Measurements from ENCODE around the gene CRYGN. TPM values are rescaled to one million over a fixed set of nuclear protein-coding genes. Genes with fewer than 3 reads are reported as not detected.

The CRYGN gene
- total RNA-seq, 1 donor from 2014 or later = not detected

DNA sequence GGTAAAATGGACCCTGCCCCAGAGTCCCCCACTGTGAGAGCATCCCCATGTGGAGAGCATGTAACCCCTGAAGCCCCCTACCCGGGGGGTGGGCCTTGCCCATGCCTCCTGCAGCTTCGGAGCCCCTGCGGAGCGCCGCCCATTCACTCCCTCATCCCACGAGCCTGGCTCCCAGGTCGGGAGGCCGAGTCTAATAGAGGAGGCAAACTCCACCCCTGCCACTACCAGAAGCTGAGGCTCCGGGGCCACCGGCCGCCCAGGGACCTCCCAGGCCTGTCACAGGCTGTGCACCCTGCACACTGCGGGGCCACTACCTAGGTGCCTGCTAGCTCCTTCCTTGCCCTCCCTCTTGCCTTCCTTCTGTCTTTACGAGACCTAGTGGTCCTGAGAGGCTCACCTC lies 47.5 kb downstream of the CRYGN start:
- Mint-ChIP-seq H3K4me1 (no peaks in the 10 kb centered on the region), H3K27ac (no peak overlapping the region), H3K9me3 (no peaks in the 10 kb centered on the region), H3K36me3 (ENCODE audit: low read depth) (no peaks in the 10 kb centered on the region), H3K4me3 (no peak overlapping the region), H3K27me3 (peaks cover 17% of the 10 kb centered on the region)
- ATAC-seq (ENCODE audit: low read depth) (no peak), DNase-seq (no peak)
- TF ChIP-seq, protein P1, sequence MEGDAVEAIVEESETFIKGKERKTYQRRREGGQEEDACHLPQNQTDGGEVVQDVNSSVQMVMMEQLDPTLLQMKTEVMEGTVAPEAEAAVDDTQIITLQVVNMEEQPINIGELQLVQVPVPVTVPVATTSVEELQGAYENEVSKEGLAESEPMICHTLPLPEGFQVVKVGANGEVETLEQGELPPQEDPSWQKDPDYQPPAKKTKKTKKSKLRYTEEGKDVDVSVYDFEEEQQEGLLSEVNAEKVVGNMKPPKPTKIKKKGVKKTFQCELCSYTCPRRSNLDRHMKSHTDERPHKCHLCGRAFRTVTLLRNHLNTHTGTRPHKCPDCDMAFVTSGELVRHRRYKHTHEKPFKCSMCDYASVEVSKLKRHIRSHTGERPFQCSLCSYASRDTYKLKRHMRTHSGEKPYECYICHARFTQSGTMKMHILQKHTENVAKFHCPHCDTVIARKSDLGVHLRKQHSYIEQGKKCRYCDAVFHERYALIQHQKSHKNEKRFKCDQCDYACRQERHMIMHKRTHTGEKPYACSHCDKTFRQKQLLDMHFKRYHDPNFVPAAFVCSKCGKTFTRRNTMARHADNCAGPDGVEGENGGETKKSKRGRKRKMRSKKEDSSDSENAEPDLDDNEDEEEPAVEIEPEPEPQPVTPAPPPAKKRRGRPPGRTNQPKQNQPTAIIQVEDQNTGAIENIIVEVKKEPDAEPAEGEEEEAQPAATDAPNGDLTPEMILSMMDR (IDR thresholded peaks at IDR 0.05) = no peak
- ChIA-PET POLR2A (no interaction called here), CTCF (no interaction called here)
- intact Hi-C loops (cut with micrococcal nuclease) = no loop called here

DNA sequence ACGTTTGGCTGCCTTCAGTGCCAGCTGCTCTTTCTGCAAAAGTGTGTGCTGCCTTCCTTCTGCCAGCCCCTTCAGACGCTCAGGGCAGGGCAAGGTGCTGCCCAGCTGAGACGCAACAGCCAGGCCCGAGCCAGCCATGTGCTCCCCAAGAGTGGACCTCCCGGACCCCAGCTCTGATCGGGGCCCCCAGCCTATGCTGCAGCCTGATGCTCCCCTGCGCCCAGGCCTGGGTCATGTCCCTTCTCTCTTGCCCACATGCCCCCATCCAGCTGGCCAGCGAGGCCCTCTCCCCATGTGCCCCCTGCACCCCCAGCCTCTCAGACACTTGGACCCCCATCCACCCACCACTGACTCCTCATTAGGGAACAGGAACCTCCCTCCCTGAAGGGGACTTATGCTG lies 47.9 kb downstream of the CRYGN start:
- H3K27ac Mint-ChIP-seq = no peak overlapping the region

DNA sequence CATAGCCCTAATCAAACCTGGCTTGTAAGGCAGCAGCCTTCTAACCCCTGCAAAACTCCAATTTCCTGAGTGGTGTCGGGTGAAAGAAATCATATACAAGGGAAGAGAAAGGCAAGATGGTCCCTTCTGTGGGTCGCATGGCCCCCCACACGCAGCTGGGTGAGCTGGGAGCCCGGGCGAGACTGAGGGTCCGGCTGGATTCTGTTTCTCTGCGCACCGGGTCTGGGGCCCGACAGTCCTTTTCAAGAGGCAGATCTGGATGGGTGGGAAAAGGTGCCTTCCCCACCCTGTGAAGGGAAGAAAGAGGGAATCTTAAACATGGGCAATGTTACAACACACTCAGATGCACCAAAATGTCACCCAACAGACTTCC lies 48.6 kb downstream of the CRYGN start:
- DNase-seq = no peak
- CTCF ChIA-PET = no interaction called here
- TF ChIP-seq, protein P1 (IDR thresholded peaks at IDR 0.05) = no peak
- Mint-ChIP-seq H3K27me3 (peaks cover 17% of the 10 kb centered on the region), H3K9me3 (no peaks in the 10 kb centered on the region), H3K36me3 (ENCODE audit: low read depth) (no peaks in the 10 kb centered on the region), H3K4me1 (no peaks in the 10 kb centered on the region), H3K27ac (no peak overlapping the region), H3K4me3 (no peak overlapping the region)
- POLR2A ChIA-PET = no interaction called here
- ATAC-seq (ENCODE audit: low read depth) = no peak
- intact Hi-C loops (cut with micrococcal nuclease) = no loop called here

More for the DNA sequence above, 47.9 kb downstream of the CRYGN start:
- Mint-ChIP-seq H3K4me1 (no peaks in the 10 kb centered on the region), H3K27me3 (peaks cover 17% of the 10 kb centered on the region), H3K36me3 (ENCODE audit: low read depth) (no peaks in the 10 kb centered on the region), H3K4me3 (no peak overlapping the region), H3K9me3 (no peaks in the 10 kb centered on the region)
- intact Hi-C loops (cut with micrococcal nuclease) = no loop called here
- POLR2A ChIA-PET = no interaction called here
- TF ChIP-seq, protein P1 (IDR thresholded peaks at IDR 0.05) = no peak
- ATAC-seq (ENCODE audit: low read depth) (no peak), DNase-seq (no peak)
- CTCF ChIA-PET = no interaction called here

DNA sequence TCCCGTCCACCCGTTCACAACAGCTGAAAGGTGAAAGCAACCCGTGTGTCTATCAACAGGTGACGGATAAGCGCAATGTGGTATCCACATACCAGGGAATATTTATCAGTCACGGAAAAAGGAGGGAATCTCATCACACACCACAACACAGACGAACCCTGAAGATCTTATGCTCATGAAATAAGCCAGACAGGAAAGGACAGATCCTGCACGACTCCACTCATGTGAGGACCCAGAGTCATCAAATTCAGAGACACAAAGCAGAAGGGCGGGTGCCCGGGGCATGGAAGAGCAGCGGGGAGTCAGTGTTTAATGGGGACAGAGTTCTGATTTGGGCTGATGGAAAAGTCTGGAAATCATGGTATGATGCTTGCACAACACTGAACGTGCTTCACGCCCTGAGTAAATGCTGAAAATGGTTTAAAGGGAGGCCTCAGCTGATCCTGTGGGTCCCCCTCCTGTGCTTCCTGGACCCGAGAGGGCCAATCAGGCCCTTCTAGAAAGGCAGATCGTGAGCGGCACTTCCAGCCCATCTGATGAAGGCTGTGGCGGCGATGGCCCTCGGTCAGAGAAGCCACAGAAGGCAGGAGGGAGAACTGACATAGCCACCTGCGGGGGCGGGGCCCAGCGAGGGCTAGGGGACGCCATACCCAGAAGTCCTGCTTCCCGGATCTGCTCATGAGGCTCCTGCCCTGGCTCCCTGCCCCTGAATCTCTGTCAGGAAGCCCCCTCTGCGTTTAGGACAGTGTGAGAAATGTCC lies 49.2 kb downstream of the CRYGN start:
- TF ChIP-seq, protein P1 (IDR thresholded peaks at IDR 0.05) = no peak
- H3K4me1 Mint-ChIP-seq = no peaks in the 10 kb centered on the region
- H3K27me3 Mint-ChIP-seq = peaks cover 17% of the 10 kb centered on the region
- no peaks in the 10 kb centered on the region for H3K9me3 Mint-ChIP-seq
- H3K36me3 Mint-ChIP-seq (ENCODE audit: low read depth) = no peaks in the 10 kb centered on the region
- ChIA-PET CTCF (interaction anchor here (1.5 kb wide), 1 partner anchor 57 kb away, joined by 3 read pairs; no protein-coding TSS in a partner anchor), POLR2A (interaction anchor here (1.0 kb wide), 1 partner anchor 9 kb away, joined by 3 read pairs; no protein-coding TSS in a partner anchor)
- H3K4me3 Mint-ChIP-seq = no peak overlapping the region
- intact Hi-C loops (cut with micrococcal nuclease) = no loop called here
- DNase-seq (no peak), ATAC-seq (ENCODE audit: low read depth) (no peak)
- no peak overlapping the region for H3K27ac Mint-ChIP-seq

DNA sequence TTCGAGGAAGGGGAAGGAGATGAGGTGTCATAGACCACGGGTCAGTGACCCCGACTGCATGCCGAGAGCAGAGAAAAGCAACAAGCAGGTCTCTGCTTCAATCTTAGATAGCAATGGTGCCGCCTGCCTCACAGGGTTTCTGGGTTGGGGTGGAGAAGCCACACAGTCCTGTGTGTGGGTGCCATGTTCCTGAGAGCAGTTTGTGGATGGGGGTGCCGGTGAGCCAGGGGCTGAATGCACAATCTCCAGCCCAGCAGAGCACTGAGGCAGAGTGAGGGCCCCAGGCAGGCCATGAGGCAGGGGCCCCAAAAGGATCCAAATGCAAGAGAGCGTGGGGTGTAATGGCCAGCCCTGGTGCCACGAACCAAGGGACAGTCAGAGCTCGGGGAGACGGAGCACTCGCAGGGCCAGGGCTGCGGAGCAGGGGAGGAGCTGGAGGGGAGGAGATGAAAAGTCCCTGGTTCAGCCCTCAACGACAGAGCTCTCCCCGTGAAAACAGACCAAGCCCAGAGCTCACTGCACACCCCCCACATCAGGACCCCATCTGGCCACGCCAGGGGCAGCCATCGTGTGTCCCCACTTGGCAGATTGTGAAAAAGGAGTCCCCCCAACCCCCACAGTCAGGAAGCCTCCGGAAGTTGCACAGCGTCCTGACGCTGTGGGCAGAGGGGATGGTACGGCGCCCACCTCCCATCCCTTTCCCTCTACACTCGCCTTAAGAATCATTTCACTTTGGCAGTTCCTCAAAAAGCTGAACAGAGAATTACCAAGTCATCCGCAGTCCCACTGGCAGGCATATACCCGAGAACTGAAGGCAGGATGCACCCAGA lies 50.0 kb downstream of the CRYGN start:
- ChIA-PET CTCF (interaction anchor here (1.5 kb wide), 1 partner anchor 58 kb away, joined by 3 read pairs; no protein-coding TSS in a partner anchor), POLR2A (interaction anchor here (1.0 kb wide), 1 partner anchor 8 kb away, joined by 3 read pairs; no protein-coding TSS in a partner anchor)
- no peak for ATAC-seq (ENCODE audit: low read depth)
- TF ChIP-seq, protein P1 (IDR thresholded peaks at IDR 0.05) = no peak
- H3K27ac Mint-ChIP-seq = no peak overlapping the region
- H3K27me3 Mint-ChIP-seq = peaks cover 17% of the 10 kb centered on the region
- no peaks in the 10 kb centered on the region for H3K9me3 Mint-ChIP-seq
- intact Hi-C loops (cut with micrococcal nuclease) = no loop called here
- DNase-seq = no peak
- H3K4me3 Mint-ChIP-seq = no peak overlapping the region
- no peaks in the 10 kb centered on the region for H3K4me1 Mint-ChIP-seq
- H3K36me3 Mint-ChIP-seq (ENCODE audit: low read depth) = no peaks in the 10 kb centered on the region
